NAMALWA (cell line): ENCODE data around the gene NKAIN2.
"Not testable (repeated sequence)": the region's sequence is repeated elsewhere in the genome, so short reads cannot be mapped to it uniquely, and the experiment has no call there.

Experiments used
- DNase-seq: peaks from one replicate; pipeline ENCODE4 v3.0.0-alpha.2; 2015; ENCODE audit warnings: low spot score

NKAIN2 gene

DNA sequence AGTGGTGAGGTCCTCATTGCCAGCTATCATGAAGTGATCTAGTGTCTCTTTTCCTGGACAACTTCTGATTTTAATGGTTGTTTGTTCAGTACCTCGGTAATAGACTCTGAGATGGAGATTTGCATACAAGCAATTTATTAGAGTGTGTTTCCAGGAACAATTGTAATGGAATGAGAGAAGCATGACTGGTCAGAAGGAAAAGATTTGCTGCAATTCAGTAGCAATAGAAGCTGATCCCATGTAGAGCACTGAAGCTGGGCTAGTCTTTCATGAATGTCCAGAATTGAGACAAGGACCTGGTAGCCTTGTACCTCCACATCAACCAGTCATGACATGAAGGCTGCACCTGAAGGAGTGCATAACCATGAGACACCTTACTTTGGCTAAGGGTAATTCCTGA lies 526.5 kb downstream of the NKAIN2 start:
- no peak for DNase-seq

DNA sequence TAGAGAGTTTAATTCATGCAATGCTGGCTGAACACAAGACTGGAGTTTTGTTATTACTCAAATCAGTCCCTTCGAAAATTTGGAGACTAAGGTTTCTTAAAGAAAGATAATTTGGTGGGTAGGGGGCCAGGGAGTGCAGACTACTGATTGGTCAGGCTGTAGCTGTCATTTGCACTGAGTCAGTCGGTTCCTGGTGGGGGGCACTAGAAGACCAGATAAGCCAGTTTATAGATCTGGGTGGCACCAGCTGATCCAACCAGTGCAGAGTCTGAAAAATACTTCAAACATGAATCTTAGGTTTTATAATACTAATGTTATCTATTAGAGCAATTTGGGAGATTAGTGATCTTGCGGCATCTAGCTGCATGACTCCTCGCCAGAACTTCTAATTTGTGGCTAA lies 530.7 kb downstream of the NKAIN2 start:
- DNase-seq: no peak

GRCh38 chr6:124339610-124340334 lies 536.1 kb downstream of the NKAIN2 start:
- DNase-seq: no peak

GRCh38 chr6:124348339-124348738 lies 544.7 kb downstream of the NKAIN2 start:
- DNase-seq: not testable (repeated sequence)

GRCh38 chr6:124355146-124355545 lies 551.5 kb downstream of the NKAIN2 start:
- DNase-seq: no peak

DNA sequence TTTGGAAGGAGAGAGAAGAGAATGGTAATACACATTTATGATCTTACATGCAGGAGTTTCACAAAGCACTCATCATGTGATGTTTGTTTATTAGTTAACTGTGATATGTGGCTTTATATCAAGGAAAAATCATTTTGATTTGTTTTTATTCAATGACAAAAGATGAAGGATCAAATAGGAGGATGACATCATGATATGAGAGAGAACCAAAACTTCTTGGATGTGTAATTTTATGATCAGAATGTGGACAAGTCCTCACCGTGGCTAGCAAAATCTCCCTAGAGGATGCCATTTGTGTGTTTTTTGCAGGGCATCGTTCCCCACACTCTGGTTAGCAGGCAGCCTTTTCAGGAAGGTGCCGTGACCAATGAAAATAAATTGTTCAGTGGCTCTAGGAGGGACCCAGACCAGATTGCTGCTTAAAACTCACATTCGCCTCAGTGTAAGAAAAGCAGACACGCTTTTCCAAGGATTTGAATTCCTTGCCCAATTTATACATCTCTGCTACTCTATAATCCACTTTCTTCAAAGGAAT lies 552.7 kb downstream of the NKAIN2 start:
- no peak for DNase-seq

DNA sequence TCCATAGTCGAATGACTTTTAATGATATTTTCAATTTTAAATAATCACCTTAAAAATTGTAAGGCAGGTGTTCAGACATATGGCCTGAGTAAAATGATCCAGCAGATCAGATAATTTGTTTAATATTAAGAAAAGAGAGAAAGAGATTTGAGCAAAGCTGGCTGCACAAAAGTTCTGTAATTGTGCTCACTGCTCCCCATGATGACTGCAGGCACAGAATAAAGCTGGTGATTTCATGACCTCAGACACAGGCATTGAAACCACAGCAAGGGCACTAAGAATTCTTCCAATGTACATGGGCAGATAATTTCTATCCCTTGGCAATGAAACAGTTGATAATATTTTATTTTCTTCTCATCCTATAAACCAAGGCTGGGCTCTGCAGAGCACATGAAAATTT lies 553.1 kb downstream of the NKAIN2 start:
- DNase-seq: no peak

- DNase-seq: no peak
These were observed 564.5 kb downstream of the NKAIN2 start for GRCh38 chr6:124368131-124368530.

DNA sequence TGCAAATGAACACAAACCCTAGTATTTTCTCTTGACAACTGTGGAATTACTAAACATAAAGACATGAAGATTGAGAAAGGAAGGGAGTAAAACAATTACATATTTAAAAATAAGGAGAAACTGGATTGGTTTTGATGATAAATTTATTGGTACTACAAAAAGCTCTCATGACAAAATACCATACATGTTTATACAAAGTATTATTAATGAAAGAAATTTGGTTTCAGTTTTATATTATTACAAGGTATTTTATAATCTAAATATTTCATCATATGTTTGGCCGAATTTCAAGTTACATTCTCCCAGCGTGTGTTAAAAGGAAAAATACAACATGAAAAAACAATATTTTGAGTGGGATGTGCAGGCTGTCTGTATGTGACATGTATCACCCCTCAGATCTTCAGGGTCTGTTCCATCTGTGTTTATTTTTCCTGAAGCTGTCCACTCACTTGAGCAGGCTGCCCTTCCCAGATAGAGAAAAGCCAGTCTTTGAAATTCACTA lies 568.4 kb downstream of the NKAIN2 start:
- DNase-seq: no peak

GRCh38 chr6:124373386-124373785 lies 569.7 kb downstream of the NKAIN2 start:
- no peak for DNase-seq

DNA sequence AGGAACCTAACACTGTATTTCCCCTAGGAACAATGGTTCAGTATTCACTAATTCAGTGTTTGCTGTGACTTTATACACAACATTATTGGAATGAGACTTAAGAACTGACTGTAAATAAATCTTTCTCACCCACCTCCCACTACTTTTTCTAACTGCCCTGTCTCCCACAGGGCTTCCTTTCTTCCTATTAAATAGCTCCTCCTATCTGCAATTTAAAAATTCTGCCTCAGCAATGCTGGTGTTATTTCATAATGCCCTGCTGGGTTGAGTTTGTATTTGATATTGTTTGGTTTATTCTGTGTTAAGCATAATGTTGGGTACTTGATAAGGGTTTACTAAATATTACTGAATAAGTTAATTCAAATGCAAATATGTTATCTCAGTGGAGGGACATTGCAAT lies 585.5 kb downstream of the NKAIN2 start:
- DNase-seq: no peak

GRCh38 chr6:124393536-124393935 lies 589.9 kb downstream of the NKAIN2 start:
- no peak for DNase-seq

DNA sequence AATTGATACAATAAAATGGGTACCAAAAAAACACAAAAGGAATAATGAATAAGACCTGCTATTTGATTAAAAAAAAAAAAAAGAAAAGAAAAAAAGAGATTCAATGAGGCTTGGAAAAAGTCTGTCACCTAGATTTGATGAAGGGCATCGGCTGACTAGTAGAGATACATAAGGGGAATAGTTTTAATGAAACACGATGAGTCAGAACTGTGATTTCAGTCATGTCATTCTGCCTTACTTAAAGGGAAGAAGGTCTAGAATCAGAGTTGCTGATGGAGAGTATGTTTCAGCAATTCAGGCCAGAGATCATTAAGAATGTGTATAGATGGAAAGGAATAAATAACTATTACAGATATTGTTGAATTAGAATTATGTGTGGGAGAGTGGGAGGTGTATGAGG lies 592.7 kb downstream of the NKAIN2 start:
- no peak for DNase-seq

- no peak for DNase-seq
These were observed 596.8 kb downstream of the NKAIN2 start for GRCh38 chr6:124400261-124400999.

- not testable (repeated sequence) for DNase-seq
These were observed 606.8 kb downstream of the NKAIN2 start for GRCh38 chr6:124410425-124410824.

- not testable (repeated sequence) for DNase-seq
These were observed 609.0 kb downstream of the NKAIN2 start for GRCh38 chr6:124412657-124413056.

GRCh38 chr6:124420116-124420840 lies 616.6 kb downstream of the NKAIN2 start:
- no peak for DNase-seq

DNA sequence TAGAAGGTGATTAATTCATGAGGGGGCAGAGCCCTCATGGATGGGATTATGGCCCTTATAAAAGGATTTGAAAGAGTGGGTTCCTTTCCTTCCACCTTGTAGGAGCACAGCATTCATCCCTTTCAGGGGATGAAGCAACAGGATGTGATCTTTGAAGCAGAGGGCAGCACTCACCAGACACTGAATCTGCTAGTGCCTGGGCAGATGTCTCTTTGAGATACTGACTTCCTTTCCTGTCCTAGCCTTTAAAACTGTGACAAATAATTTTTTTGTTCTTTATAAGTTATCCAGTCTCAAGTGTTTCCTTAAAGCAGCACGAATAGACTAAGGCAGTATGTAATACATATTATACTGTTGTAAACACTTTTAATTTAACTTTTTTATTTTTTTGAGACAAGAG lies 620.0 kb downstream of the NKAIN2 start:
- DNase-seq: no peak

- DNase-seq: no peak
These were observed 627.2 kb downstream of the NKAIN2 start for GRCh38 chr6:124430740-124431318.

DNA sequence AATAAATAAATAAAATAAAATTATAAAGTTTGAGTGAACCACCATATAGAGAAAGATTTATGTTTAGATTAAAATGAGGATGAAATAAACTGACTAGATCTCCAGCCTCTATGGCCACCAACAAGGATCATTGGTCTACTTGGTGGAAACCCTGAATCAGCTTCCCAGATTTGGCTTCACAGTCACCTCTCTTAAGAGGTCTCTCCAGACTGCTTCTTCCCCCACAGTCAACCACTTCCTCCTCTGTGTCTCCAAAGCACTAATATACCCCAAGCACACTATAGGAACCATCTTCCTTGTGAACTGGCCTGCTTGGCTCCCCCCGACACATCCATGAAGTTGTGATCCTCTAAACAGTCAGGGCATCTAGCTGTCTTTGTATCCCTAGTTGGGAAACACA lies 629.0 kb downstream of the NKAIN2 start:
- no peak for DNase-seq

GRCh38 chr6:124433387-124434160 lies 629.9 kb downstream of the NKAIN2 start:
- no peak for DNase-seq
